ENCODE measurements around the gene VEGFD. TPM values are rescaled to one million over a fixed set of nuclear protein-coding genes. Genes with fewer than 3 reads are reported as not detected.
A peak's percentile ranks its signal among the peaks of the same experiment; 100 is the strongest.

VEGFD gene
- total and polyA plus RNA-seq, 2 of the 13 experiments (the other 11 are each of a cell fraction or from before 2014, with no cell fraction given) = 0.11 to 0.35 TPM

DNA sequence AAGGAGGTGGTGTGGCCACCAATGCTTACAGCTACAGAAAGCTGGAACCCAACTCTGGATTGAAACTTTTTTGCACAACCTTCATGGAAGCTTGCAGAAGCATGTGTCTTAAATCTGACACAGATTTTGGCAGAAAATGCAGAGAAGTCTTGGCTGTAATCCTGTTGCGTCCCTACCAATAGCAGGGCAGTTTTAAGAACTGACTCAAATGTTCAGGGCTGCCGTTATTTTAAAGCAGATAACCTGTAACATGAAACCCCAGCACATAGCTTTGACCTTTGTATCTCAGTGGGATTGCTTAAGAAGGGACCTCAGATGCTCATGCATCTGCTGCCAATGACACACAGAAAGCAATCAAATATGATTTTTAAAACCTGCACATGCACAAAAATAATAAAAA, at the start of gene VEGFD (continued):
- TF ChIP-seq, protein P1, sequence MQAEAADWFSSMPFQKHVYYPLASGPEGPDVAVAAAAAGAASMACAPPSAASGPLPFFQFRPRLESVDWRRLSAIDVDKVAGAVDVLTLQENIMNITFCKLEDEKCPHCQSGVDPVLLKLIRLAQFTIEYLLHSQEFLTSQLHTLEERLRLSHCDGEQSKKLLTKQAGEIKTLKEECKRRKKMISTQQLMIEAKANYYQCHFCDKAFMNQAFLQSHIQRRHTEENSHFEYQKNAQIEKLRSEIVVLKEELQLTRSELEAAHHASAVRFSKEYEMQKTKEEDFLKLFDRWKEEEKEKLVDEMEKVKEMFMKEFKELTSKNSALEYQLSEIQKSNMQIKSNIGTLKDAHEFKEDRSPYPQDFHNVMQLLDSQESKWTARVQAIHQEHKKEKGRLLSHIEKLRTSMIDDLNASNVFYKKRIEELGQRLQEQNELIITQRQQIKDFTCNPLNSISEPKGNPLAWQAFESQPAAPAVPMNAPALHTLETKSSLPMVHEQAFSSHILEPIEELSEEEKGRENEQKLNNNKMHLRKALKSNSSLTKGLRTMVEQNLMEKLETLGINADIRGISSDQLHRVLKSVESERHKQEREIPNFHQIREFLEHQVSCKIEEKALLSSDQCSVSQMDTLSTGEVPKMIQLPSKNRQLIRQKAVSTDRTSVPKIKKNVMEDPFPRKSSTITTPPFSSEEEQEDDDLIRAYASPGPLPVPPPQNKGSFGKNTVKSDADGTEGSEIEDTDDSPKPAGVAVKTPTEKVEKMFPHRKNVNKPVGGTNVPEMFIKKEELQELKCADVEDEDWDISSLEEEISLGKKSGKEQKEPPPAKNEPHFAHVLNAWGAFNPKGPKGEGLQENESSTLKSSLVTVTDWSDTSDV (CRISPR knock-in tag; IDR thresholded peaks at IDR 0.05) = no peak
- TF ChIP-seq, protein P2, sequence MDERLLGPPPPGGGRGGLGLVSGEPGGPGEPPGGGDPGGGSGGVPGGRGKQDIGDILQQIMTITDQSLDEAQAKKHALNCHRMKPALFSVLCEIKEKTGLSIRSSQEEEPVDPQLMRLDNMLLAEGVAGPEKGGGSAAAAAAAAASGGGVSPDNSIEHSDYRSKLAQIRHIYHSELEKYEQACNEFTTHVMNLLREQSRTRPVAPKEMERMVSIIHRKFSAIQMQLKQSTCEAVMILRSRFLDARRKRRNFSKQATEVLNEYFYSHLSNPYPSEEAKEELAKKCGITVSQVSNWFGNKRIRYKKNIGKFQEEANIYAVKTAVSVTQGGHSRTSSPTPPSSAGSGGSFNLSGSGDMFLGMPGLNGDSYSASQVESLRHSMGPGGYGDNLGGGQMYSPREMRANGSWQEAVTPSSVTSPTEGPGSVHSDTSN (CRISPR knock-in tag; IDR thresholded peaks at IDR 0.05) = no peak
- no peak for TF ChIP-seq RFX5 (IDR thresholded peaks at IDR 0.05; ENCODE audit: low read depth, low read length)
- no peak for TF ChIP-seq ZNF7 (CRISPR knock-in tag; IDR thresholded peaks at IDR 0.05)
- TF ChIP-seq CEBPG (CRISPR knock-in tag; IDR thresholded peaks at IDR 0.05) = peak; percentile 82
- TF ChIP-seq POGZ (CRISPR knock-in tag; IDR thresholded peaks at IDR 0.05) = no peak
- TF ChIP-seq ZNF180 (CRISPR knock-in tag; IDR thresholded peaks at IDR 0.05; ENCODE audit: borderline replicate concordance, low read depth) = no peak
- TF ChIP-seq ZNF17 (CRISPR knock-in tag; IDR thresholded peaks at IDR 0.05) = no peak
- TF ChIP-seq ZNF34 (CRISPR knock-in tag; IDR thresholded peaks at IDR 0.05; ENCODE audit: borderline replicate concordance) = no peak
- no peak for TF ChIP-seq TAF1 (CRISPR knock-in tag; IDR thresholded peaks at IDR 0.05)
- no peak for TF ChIP-seq NFATC3 (CRISPR knock-in tag; IDR thresholded peaks at IDR 0.05)
- no peak for TF ChIP-seq SP5 (CRISPR knock-in tag; IDR thresholded peaks at IDR 0.05; ENCODE audit: borderline replicate concordance, low read depth)
- TF ChIP-seq HNF4G (IDR thresholded peaks at IDR 0.05; ENCODE audit: borderline replicate concordance, low read depth, low read length) = peak; percentile 57; the same call in 1 of the 2 replicates
- no peak for TF ChIP-seq HNF4G (CRISPR knock-in tag; IDR thresholded peaks at IDR 0.05; ENCODE audit: borderline replicate concordance, low read depth)
- no peak for TF ChIP-seq MTA3 (CRISPR knock-in tag; IDR thresholded peaks at IDR 0.05)
- no peak for TF ChIP-seq HNRNPL (IDR thresholded peaks at IDR 0.05; ENCODE audit: low read depth, low read length)
- no peak for TF ChIP-seq ZNF709 (CRISPR knock-in tag; IDR thresholded peaks at IDR 0.05)
- no peak for TF ChIP-seq FOXP1 (IDR thresholded peaks at IDR 0.05)
- TF ChIP-seq FOXP1 (CRISPR knock-in tag; IDR thresholded peaks at IDR 0.05) = no peak
- TF ChIP-seq PAX8 (CRISPR knock-in tag; IDR thresholded peaks at IDR 0.05; ENCODE audit: borderline replicate concordance) = no peak
- peak; percentile 88 for TF ChIP-seq CEBPB (IDR thresholded peaks at IDR 0.05; ENCODE audit: borderline replicate concordance, low read depth, low read length)
- TF ChIP-seq ZNF598 (CRISPR knock-in tag; IDR thresholded peaks at IDR 0.05; ENCODE audit: borderline replicate concordance) = no peak
- TF ChIP-seq HOXA7 (CRISPR knock-in tag; IDR thresholded peaks at IDR 0.05) = no peak
- TF ChIP-seq, protein P3, sequence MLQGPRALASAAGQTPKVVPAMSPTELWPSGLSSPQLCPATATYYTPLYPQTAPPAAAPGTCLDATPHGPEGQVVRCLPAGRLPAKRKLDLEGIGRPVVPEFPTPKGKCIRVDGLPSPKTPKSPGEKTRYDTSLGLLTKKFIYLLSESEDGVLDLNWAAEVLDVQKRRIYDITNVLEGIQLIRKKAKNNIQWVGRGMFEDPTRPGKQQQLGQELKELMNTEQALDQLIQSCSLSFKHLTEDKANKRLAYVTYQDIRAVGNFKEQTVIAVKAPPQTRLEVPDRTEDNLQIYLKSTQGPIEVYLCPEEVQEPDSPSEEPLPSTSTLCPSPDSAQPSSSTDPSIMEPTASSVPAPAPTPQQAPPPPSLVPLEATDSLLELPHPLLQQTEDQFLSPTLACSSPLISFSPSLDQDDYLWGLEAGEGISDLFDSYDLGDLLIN (CRISPR knock-in tag; IDR thresholded peaks at IDR 0.05; ENCODE audit: borderline replicate concordance) = no peak
- peak; percentile 70 for TF ChIP-seq HNF4A (CRISPR knock-in tag; IDR thresholded peaks at IDR 0.05)
- no peak for TF ChIP-seq NR2F2 (IDR thresholded peaks at IDR 0.05; ENCODE audit: borderline replicate concordance, low read depth)
- TF ChIP-seq RBFOX2 (IDR thresholded peaks at IDR 0.05; ENCODE audit: low read depth, low read length) = no peak
- TF ChIP-seq ZNF317 (CRISPR knock-in tag; IDR thresholded peaks at IDR 0.05) = no peak
- TF ChIP-seq ZNF589 (CRISPR knock-in tag; conservative IDR thresholded peaks at IDR 0.05) = no peak
